ENCODE results near the gene SLIT3.

GRCh38 chr5:169280286-169280685 lies 20.7 kb downstream of the SLIT3 start:
- no peak for TF ChIP-seq CTCF (IDR thresholded peaks at IDR 0.05 in 2 of 3, conservative IDR thresholded peaks at IDR 0.05 in 1 of 3; ENCODE audit: insufficient read depth in 2 of 3, low read depth in 1 of 3, low read length in 3 of 3)
- no peak for TF ChIP-seq ZNF232 (CRISPR knock-in tag; IDR thresholded peaks at IDR 0.05)
